HG02943 (cell line): Measurements from ENCODE around the gene NLGN4X.
"Not testable (repeated sequence)": the region's sequence is repeated elsewhere in the genome, so short reads cannot be mapped to it uniquely, and the experiment has no call there.

Experiments
- ATAC-seq: cut with Tn5 transposase; IDR thresholded peaks from one replicate; pipeline ENCODE4 v1.9.1; 2021; ENCODE audit warnings: mild to moderate bottlenecking, low read depth, moderate library complexity; ENCODE audit not compliant: unreplicated experiment

The NLGN4X gene

DNA sequence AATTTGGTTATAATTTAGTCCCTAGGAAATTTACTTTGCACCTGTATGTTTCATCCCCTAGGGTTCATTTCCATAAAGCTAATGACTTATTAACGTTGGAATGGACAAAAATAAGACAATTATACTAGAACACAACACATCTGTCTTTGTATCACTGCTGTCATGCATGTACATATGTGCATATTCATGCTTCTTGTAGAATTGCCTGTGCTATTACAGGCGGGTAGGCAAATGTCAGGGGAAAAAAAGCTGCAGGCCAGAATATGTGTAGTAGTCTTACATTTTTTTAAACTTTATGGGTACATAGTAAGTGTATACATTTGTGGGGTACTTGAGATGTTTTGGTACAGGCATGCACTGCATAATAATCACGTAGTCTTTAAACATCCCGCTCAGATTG is 209.6 kb downstream of the NLGN4X start:
- no peak for ATAC-seq

DNA sequence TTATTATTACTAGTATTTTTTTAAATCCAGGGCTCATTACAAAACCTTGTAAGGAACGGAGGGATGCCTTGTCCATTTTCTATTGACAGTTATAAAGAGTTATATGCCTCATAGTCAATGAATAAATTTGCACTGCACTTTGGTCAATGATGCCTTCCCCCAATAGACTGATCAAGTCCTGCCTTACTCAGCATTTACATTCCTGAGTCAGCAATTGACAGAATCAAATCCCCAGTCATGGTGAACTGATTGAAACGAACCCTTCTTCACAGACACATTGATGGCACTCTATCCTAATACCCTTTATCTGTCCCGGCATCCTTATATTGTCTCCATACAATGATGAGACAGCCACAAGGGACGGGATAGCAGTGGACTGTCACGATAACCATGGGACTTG is 213.2 kb downstream of the NLGN4X start:
- no peak for ATAC-seq

DNA sequence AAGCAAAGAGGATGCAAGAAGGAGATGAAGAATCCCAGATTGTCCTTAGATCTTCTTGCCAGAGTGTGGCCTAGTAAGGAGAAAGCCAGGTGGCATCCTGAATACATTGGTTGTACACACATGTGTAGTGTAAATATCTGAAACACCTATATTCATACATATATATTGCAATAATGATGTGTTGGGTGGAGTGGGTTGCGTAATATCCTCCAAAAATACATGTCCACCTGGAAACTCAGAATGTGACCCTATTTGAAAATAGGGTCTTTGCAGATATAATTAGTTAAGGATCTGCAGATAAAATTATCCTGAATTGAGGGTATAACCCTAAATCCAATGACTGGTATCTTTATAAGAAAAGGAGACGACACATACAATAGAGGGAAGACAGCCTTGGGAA is 216.3 kb downstream of the NLGN4X start:
- no peak for ATAC-seq

DNA sequence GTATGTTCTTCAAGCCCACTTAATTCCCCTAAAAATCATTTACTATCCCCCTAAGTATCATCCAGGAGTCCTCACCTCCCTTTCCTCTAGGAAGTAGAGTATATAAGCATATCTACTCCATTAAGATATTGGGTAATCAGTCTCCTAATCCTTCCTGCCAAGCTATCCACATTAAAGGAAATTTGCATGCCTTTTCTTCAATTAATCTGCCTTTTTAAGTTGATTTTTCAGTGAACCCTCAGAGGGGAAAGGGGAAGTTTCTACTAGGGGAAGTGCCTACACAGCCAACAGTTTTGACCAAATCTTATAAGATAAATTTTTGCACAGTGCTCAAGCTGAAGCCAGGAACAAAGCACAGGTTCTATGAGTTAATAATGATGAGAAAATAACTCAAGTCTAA is 222.8 kb downstream of the NLGN4X start:
- ATAC-seq, result no peak

DNA sequence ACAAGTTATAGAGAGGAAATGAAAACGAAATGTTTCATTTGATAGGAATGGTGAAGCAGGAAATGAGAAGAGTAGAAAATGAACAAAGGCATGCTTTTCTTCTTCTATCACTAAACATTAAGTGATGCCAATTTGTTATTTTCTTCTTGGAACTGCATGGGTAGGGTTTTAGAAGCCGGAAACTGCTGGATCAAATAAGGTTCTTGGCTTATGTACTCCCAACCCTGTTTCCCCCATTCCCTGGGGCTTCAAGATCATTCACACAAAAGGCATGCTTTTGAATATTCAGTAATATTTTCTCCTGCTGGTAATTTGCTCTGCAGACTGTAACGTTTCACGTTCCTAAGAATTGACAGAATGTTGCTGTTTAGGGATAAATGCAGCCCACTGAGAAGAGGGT is 224.1 kb downstream of the NLGN4X start:
- ATAC-seq, result no peak

DNA sequence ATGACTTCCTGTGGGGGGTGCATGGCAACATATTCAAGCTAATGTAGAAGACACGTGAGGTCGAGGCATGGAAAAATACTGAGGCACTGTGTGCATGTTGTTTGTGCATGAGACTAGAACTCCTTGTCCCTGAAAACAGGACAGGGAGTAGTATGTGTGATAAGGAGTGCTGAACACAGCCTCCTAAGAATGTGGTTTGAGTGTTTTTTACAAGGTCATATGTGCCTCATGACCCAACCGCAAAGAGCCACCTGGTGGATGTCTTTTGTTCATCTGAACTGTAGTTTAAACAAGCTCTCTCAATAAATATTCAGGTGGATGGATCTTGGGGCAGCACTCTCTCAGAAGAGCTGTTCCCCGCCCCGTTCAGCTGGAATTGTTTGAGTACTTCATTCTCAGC is 226.6 kb downstream of the NLGN4X start:
- ATAC-seq, result no peak

DNA sequence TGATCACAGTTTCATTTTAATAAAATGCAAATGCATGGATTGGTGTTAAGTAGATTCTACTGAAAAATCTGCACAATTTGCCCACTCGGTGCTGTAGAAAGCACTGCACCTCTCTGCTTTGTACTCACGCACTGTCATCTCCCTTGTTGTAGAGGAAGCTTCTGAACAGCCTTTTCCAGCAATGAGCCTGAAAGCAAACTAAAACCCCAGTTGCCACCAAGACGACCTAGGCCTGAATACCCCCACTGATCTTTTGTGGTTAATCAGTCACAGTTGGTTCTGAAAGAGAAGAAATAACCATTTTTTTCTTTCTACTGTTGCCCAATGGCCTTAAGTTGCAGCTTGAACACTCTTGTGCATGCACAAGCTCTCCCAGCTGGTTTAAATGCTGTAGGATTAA is 229.8 kb downstream of the NLGN4X start:
- no peak for ATAC-seq

DNA sequence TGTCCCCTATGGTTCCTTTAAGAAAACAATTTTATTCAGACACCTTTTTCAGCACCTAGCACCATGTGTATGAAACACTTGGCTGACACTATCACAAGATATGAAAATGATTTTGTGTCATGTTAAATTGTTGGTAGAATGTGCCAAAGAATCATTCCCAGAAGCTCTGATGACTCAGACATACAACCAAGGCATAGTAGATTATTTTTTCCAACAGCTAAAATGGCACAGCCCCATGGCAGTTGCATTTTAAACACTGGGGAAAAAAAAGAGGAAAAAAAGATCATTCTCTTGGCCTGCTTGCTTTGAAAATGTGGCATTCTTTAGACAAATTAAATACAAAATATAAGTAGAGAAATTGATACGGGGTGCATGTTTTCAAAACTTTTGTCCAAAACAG is 230.2 kb downstream of the NLGN4X start:
- no peak for ATAC-seq

DNA sequence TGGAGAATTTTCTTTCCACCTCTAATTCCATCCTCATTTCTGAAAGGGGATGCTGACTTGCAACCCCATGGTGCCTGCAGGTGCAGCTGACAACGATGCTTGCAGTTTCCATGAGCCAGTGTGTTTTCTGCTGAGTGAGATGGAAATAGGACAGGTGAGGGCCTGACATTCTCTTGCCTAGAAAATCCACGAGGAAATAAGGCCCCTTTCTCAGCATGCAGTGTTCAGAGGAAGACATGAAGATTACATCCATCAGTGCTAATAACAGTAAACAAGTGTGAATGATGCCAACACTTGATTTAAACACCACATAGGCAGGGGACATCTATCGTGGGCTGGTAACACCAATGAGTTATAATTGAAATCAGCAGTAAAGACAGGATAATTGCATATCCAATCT is 237.3 kb downstream of the NLGN4X start:
- ATAC-seq, result no peak

DNA sequence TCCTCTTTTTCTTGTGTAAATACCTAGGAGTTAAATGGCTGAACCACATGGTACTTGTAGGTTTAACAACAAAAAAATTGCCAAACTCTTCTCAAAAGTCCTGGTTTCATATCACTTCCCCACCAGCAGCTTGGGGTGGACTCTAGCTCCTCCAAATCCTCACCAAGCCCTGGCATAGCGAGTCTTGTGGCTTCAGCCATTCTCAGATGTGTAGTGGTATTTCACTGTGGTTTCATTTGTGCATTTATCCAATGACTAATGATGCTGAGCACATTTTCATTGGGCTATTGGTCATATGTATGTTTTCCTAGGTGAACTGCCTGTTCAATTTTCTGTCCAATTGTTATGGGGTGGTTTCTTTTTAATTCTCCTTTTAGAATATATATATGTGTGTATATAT is 249.3 kb downstream of the NLGN4X start:
- no peak for ATAC-seq

DNA sequence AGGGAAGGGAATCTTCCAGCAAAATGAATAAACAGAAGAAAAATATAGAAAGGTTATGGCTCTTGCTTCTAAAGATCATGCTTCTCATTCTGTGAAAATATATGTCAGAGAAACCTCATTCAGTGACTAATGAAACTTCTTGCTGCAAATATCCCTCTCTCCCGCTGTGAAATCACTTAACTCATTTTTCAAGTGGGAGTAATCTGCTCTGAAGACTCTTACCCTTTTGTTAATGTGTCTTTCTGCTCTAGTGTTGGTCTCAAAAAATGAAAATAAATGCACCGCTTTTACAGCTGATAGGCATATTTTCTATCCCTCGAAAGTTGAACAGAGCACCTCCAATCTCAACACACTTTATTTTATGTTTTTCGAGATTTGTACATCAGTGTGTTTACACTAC is 252.3 kb downstream of the NLGN4X start:
- ATAC-seq, result no peak

DNA sequence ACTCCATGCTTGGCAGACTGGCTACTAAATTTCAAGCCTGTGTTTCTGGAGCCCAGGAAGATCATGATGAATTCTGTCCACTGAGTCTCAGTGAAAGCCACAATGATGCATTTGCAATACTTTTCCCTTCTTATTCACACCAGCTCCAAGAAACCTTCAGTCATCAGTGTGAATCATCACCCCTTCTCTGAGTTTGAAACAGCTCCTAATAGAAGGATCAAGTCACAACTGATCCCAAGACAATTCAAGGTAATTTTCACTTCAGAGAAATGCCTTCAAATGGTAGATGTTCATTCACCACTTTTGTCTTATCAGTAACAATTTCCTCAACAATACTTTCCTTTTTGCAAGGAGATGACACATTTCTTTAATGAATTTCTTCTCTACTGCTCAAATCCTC is 257.4 kb downstream of the NLGN4X start:
- ATAC-seq, result no peak

DNA sequence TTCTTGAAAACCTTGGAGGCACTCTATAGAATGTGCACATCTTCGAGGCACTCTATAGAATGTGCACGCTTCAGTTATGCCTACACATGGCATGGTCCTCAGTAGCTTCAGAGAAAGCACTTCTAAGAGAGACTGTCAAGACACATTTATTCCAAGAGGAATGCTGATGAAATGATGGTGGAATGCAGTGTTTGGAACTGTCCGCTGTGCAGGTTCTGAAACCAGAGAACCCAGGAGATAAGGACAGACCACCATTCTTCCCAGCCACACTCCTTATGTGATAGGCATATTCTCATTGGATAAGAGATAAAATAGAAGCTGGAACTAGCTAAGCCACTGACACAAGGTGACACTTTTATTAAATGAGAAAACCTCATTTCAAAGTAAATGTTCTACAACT is 263.3 kb downstream of the NLGN4X start:
- ATAC-seq, result no peak

DNA sequence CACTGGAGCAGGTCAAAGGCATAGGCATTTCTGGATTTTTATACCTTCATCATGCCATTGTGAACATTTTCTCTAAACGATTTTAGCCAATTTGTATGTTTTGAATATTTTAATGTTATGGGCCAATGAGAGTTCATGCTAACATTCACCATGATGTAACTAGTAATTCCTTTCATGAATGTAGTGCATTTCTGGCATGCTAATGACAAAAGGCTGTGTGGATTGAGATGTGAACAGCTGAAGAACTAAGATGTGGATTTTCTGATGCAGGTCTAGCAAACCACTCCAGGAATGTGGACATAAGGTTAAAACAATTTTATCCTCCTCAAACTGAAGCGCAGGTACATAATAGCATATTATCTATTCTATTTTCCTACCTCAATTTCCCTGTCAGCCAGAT is 269.4 kb downstream of the NLGN4X start:
- no peak for ATAC-seq

DNA sequence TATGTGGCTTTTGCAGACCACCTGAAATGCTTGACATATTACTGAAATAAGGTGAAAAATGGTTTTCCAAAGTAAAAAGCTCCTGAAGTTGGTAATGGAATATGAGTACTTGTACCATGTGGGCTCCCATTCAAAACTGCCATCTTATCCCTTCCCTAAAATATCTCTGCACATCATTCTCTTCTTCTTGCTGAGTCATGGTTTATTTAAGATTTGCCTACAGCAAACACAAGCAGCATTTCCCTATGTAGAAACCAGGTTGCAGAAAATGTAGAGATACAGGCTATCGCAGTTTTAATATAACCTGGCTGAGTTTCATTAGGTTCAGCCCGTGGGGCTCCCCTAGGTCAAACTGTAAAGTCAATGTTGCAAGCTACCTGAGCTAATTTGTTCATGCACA is 270.1 kb downstream of the NLGN4X start:
- ATAC-seq, result no peak

DNA sequence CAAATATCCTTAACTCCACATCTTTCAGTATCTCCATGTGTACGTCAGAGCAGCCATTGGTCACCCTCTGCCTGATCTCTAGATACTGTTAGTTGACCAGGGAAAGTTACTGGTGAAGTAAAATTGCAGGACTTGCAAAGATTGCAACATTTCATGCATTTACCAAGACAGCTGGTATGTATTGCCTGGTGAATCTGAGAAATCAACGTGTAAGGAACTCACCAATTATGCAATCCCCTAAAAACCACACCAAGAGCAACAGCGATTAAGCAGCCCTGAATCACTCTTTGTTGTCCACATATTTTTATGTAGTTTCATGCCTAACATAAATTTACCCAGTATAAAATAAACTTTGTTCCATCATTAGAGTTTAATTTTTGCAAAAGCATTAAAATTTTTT is 271.2 kb downstream of the NLGN4X start:
- ATAC-seq, result no peak

DNA sequence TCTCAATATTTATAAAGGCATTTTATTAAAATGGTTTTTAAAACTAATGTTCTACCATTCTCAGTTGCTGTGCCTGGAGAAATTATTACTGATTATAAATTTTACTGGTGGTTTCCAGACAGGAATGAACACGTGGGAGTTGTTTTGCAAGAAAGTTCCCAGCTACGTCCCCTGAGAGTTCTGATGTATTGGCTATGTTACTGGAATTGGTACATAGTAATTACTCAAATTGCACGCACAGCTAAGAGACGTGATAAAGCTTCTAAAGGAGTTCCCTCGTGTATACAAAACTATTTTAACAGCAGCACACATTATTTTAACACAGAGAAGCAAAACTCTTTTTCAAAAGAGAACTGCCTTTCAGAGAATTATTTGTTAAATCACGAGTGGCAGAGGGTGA is 292.2 kb downstream of the NLGN4X start:
- ATAC-seq, result no peak

DNA sequence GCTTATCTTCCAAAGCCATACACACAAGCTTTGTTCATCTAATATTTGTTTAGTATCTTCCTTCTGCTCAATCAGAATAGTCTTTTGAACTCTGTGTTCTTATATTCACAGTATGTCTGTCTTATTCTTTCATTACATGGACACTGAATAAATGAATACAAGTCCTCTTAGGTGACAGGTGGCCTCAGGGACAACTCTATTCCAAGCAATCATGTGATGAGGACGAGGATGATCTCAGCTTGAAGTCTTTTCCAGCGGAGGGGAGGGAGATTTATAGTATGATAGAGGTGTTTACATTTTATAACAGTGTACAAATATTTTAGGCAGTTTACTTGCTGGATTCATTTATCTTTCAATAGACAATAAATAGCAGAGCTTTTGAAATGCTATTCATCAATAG is 300.4 kb downstream of the NLGN4X start:
- no peak for ATAC-seq

DNA sequence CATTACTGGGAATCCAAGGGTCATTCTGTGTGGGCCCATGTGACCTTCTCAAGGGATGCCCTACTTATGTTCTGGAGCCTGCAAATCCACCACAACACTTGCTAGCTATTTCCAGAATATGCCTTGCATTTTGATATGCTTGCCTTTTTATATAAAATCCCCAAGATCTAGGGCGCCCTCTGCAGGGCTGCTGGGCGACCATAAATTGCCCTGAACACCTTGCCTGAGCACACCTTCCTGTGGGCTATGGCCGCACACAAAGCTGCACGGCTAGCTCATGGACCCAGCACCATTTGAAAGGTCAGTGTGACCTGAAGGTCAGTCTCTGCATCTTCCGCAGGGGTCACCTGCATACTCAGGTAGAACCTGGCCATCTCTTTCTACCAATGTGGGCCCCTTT is 311.7 kb downstream of the NLGN4X start:
- no peak for ATAC-seq

DNA sequence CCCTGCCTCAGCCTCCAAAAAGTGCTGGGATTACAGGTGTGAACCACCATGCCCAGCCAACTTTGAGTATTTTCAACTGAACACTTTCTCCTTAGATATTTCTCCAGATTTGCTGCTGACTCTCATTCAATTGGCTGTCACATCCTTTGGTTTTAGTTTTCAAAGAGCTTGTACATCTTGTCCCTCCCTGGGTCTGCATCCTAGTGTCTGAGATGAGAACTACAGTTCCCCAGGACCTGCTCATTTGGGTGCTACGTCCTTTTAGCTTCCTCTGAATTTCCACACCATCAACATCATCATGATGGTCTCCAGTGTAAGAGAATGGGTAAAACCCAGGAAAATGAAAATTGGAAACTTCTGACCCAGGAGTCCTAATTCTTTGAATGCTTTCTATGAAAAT is 312.9 kb downstream of the NLGN4X start:
- ATAC-seq, result no peak

DNA sequence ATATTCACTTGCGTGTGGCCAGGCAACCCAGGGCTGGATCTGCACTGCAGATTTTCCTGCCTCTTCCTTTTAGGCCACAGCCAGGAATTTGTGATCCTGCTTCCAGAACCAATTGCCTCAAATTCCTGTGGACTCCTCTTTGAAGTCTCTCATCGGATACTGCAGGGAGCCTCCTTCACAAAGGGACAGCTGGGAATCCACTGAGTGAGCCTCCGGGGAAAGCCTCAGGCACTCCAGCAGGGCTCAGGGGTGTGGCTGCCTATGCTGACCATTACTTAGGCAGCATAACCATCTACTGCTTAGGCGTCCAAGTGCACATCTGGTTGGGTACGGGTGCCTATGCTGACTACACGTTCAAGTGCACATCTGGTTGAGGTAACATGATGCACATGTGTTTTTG is 321.5 kb downstream of the NLGN4X start:
- ATAC-seq, result no peak

DNA sequence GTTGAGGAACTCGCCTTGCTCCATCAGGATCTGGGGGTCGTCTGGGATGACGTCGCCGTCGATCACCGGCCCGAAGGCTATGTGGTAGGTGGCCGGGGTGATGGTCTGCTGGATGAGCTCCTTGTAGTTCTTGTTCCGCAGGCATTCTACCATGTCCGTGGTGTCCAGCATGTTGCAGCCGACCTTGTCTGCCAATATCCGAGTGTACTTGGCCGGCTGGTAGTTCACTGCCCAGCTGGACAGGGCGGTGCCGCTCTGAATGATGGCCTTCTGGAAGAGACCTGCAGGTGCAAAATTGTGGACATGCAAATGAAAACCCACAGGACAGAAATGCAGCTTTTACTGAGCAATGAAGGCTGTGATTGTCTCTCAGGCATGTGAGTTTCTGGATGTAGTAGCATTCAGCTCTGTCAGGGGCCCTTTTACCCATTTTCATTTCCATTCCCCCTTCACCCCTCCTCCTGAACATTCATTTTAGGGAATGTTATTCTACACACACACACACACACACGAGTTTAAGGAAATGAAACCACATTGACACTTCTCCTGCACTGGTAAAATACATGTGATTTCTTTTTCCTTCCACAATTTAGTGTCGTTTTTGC is 325.0 kb downstream of the NLGN4X start:
- ATAC-seq, result not testable (repeated sequence)

DNA sequence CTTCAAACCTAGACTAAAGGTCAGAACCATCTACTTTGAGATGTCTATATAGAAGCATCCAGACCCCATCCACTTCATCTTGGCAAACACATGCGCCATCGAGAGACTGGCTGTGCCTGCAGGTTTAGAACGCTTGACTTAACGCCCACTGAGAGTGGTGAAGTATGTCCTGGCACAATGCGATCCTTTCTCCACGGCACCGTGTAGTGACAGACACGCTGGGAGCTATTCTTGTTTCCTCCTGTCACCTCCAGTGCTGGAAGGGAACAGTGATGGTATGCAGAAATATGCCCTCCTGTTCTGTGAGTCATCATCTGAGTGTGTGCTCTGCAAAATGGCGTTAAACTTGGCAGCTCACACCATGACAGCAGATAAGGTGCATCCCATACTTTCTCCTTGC is 330.2 kb downstream of the NLGN4X start:
- ATAC-seq, result no peak
